H9 (cell line): ENCODE data around the gene HSF2. TPM values are rescaled to one million over a fixed set of nuclear protein-coding genes. Genes with fewer than 3 reads are reported as not detected.
A peak's percentile ranks its signal among the peaks of the same experiment; 100 is the strongest.
"Not testable (repeated sequence)": the region's sequence is repeated elsewhere in the genome, so short reads cannot be mapped to it uniquely, and the experiment has no call there.

ENCODE experiments used
- DNase-seq: peaks from one replicate; pipeline ENCODE4 v3.0.0-alpha.2; 2017
- H2AFZ ChIP-seq: one replicate; pipeline ENCODE4 v1.6.1; 2013; ENCODE audit warnings: mild to moderate bottlenecking, low read length, control low read depth, moderate library complexity
- H2AK5ac ChIP-seq: 2 replicates; pipeline ENCODE4 v1.6.1; 2013; ENCODE audit warnings: low read length, control low read depth, mixed read lengths; ENCODE audit not compliant: insufficient read length
- H2BK120ac ChIP-seq: one replicate; pipeline ENCODE4 v1.6.1; 2013; ENCODE audit warnings: low read depth, mild to moderate bottlenecking, low read length, control low read depth, inconsistent platforms; ENCODE audit not compliant: poor library complexity, severe bottlenecking
- H2BK12ac ChIP-seq: 2 replicates; pipeline ENCODE4 v1.6.1; 2013; ENCODE audit warnings: low read length, control low read depth, mixed read lengths, low read depth; ENCODE audit not compliant: insufficient read length
- H2BK15ac ChIP-seq: 2 replicates; pipeline ENCODE4 v1.6.1; 2013; ENCODE audit warnings: low read depth, low read length, control low read depth
- H2BK20ac ChIP-seq: one replicate; pipeline ENCODE4 v1.6.1; 2013; ENCODE audit warnings: low read depth, mild to moderate bottlenecking, low read length, control low read depth, inconsistent platforms; ENCODE audit not compliant: poor library complexity, severe bottlenecking
- H2BK5ac ChIP-seq: 2 replicates; pipeline ENCODE4 v1.6.1; 2013; ENCODE audit warnings: low read length, control low read depth, mixed read lengths; ENCODE audit not compliant: insufficient read length
- H3K14ac ChIP-seq: 2 replicates; pipeline ENCODE4 v1.6.1; 2013; ENCODE audit warnings: low read length, control low read depth; ENCODE audit not compliant: insufficient read depth
- H3K18ac ChIP-seq: 2 replicates; pipeline ENCODE4 v1.6.1; 2013; ENCODE audit warnings: low read depth, mild to moderate bottlenecking, mixed read lengths, low read length, control low read depth; ENCODE audit not compliant: insufficient read length
- H3K23ac ChIP-seq: 2 replicates; pipeline ENCODE4 v1.6.1; 2013; ENCODE audit warnings: low read length, control low read depth, mixed read lengths, low read depth; ENCODE audit not compliant: insufficient read length
- H3K23me2 ChIP-seq: 2 replicates; pipeline ENCODE4 v1.6.1; 2013; ENCODE audit warnings: low read depth, mild to moderate bottlenecking, mixed read lengths, low read length, control low read depth; ENCODE audit not compliant: insufficient read length, poor library complexity, severe bottlenecking
- H3K27ac ChIP-seq: 2 replicates; pipeline ENCODE4 v1.5.1; 2013; ENCODE audit warnings: low read length, control low read depth, mixed read lengths, low read depth; ENCODE audit not compliant: insufficient read length
- H3K27me3 ChIP-seq: 2 replicates; pipeline ENCODE4 v1.6.1; 2013; ENCODE audit warnings: low read length, control low read depth, inconsistent platforms; ENCODE audit not compliant: insufficient read depth
- H3K4ac ChIP-seq: 2 replicates; pipeline ENCODE4 v1.6.1; 2013; ENCODE audit warnings: low read depth, mild to moderate bottlenecking, control low read depth, inconsistent platforms, low read length, moderate library complexity
- H3K4me1 ChIP-seq: 2 replicates; pipeline ENCODE4 v1.6.1; 2013; ENCODE audit warnings: low read length, control low read depth, inconsistent platforms; ENCODE audit not compliant: insufficient read depth
- H3K4me2 ChIP-seq: 2 replicates; pipeline ENCODE4 v1.6.1; 2013; ENCODE audit warnings: low read length, control low read depth, mixed read lengths; ENCODE audit not compliant: insufficient read length, insufficient read depth
- H3K56ac ChIP-seq: 2 replicates; pipeline ENCODE4 v1.6.1; 2013; ENCODE audit warnings: low read depth, mild to moderate bottlenecking, mixed read lengths, low read length, control low read depth; ENCODE audit not compliant: insufficient read length
- H3K79me1 ChIP-seq: 2 replicates; pipeline ENCODE4 v1.6.1; 2013; ENCODE audit warnings: low read depth, mild to moderate bottlenecking, moderate library complexity, low read length, control low read depth, inconsistent platforms; ENCODE audit not compliant: insufficient read depth, poor library complexity, severe bottlenecking
- H3K79me2 ChIP-seq: 2 replicates; pipeline ENCODE4 v1.6.1; 2013; ENCODE audit warnings: low read length, control low read depth, inconsistent platforms; ENCODE audit not compliant: insufficient read depth
- H3K9ac ChIP-seq: 2 replicates; pipeline ENCODE4 v1.6.1; 2013; ENCODE audit warnings: low read length, control low read depth, mixed read lengths; ENCODE audit not compliant: insufficient read length; ENCODE audit errors: extremely low read depth
- H3K9me3 ChIP-seq: one replicate; pipeline ENCODE4 v1.6.1; 2013; ENCODE audit warnings: low read depth, low read length, inconsistent platforms; ENCODE audit not compliant: control insufficient read depth
- H3T11ph ChIP-seq: one replicate; pipeline ENCODE4 v1.6.1; 2013; ENCODE audit warnings: mild to moderate bottlenecking, low read length, control low read depth, inconsistent platforms
- H4K20me1 ChIP-seq: one replicate; pipeline ENCODE4 v1.6.1; 2013; ENCODE audit not compliant: control insufficient read depth, insufficient read length, insufficient read depth
- H4K5ac ChIP-seq: 2 replicates; pipeline ENCODE4 v1.6.1; 2013; ENCODE audit warnings: low read depth, mild to moderate bottlenecking, mixed read lengths, low read length, control low read depth; ENCODE audit not compliant: insufficient read length
- H4K8ac ChIP-seq: replicated peaks from 2 replicates; pipeline ENCODE4 v1.6.1; 2013; ENCODE audit warnings: low read length, control low read depth, mixed read lengths, low read depth; ENCODE audit not compliant: insufficient read length
- H4K91ac ChIP-seq: 2 replicates; pipeline ENCODE4 v1.6.1; 2013; ENCODE audit warnings: low read depth, mild to moderate bottlenecking, moderate library complexity, mixed read lengths, low read length, control low read depth; ENCODE audit not compliant: insufficient read length
- H3K27ac Mint-ChIP-seq, 3 experiments: 2 replicates in 2 of 3; 3 replicates in 1 of 3; pipeline ENCODE4 v1.8.0; 2020 to 2021; ENCODE audit warnings: mixed read lengths in 3 of 3, mild to moderate bottlenecking in 1 of 3, moderate library complexity in 1 of 3
- H3K27me3 Mint-ChIP-seq: 2 replicates; pipeline ENCODE4 v1.8.0; 2021; ENCODE audit warnings: low read depth, mild to moderate bottlenecking, moderate library complexity, mixed read lengths
- H3K36me3 Mint-ChIP-seq, 3 experiments: 2 replicates in 2 of 3; 3 replicates in 1 of 3; pipeline ENCODE4 v1.8.0; 2020 to 2021; ENCODE audit warnings: low read depth in 3 of 3, mixed read lengths in 3 of 3; ENCODE audit not compliant: insufficient read depth in 1 of 3
- H3K4me1 Mint-ChIP-seq, 2 experiments: 2 replicates each; pipeline ENCODE4 v1.8.0; 2020; ENCODE audit warnings: mixed read lengths in 2 of 2
- H3K4me3 Mint-ChIP-seq, 2 experiments: 2 replicates in 1 of 2; 3 replicates in 1 of 2; pipeline ENCODE4 v1.8.0; 2020 to 2021; ENCODE audit warnings: mild to moderate bottlenecking in 2 of 2, mixed read lengths in 2 of 2, moderate library complexity in 1 of 2
- H3K9me3 Mint-ChIP-seq, 2 experiments: 2 replicates in 1 of 2; 3 replicates in 1 of 2; pipeline ENCODE4 v1.8.0; 2020; ENCODE audit warnings: mild to moderate bottlenecking in 2 of 2, mixed read lengths in 2 of 2, moderate library complexity in 1 of 2
- WGBS: extraction: QIAGEN DNeasy Blood & Tissue Kit; methylation state at CpG from one replicate; pipeline ENCODE4 v1.1.7; 2013; ENCODE audit warnings: missing lambda C conversion rate, low lambda C conversion rate, mixed read lengths; ENCODE audit not compliant: insufficient read length; ENCODE audit errors: extremely low coverage; 5-methylcytosine and 5-hydroxymethylcytosine counted together
- total RNA-seq: library from RNA; stranded (reverse); gene quantifications from 2 replicates; pipeline ENCODE4 v1.2.1, GENCODE V29; 2021
- TF ChIP-seq, protein P1 (sequence below): fragments of 200-600 bp; sonication (generic); conservative IDR thresholded peaks from 3 replicates; pipeline ENCODE4 v1.8.0; 2021; ENCODE audit warnings: antibody characterized with exemption, mild to moderate bottlenecking

Gene HSF2
- total RNA-seq, 1 experiment from 2014 or later = 14.6 TPM

GRCh38 chr6:122459240-122459639 lies 59.8 kb downstream of the HSF2 start:
- no peak overlapping the region for H3K4me2 ChIP-seq
- H3K9me3 ChIP-seq = no peaks in the 10 kb centered on the region
- no peak overlapping the region for H3K9ac ChIP-seq
- no peaks in the 10 kb centered on the region for H4K20me1 ChIP-seq
- Mint-ChIP-seq H3K9me3 (no peaks in the 10 kb centered on the region), H3K36me3 (peaks cover 8 to 27% (median 14%) of the 10 kb centered on the region in 3 experiments; a peak in 6 of 7 replicates), H3K4me3 (no peak overlapping the region), H3K27ac (peak overlapping the region in 1 of 3 experiments; percentile 41; a peak in 2 of 7 replicates), H3K27me3 (no peaks in the 10 kb centered on the region), H3K4me1 (peaks cover 0 to 14% of the 10 kb centered on the region in 2 experiments; a peak in 2 of 4 replicates)
- H2BK5ac ChIP-seq = no peak overlapping the region
- no peak overlapping the region for H3K18ac ChIP-seq
- TF ChIP-seq, protein P1, sequence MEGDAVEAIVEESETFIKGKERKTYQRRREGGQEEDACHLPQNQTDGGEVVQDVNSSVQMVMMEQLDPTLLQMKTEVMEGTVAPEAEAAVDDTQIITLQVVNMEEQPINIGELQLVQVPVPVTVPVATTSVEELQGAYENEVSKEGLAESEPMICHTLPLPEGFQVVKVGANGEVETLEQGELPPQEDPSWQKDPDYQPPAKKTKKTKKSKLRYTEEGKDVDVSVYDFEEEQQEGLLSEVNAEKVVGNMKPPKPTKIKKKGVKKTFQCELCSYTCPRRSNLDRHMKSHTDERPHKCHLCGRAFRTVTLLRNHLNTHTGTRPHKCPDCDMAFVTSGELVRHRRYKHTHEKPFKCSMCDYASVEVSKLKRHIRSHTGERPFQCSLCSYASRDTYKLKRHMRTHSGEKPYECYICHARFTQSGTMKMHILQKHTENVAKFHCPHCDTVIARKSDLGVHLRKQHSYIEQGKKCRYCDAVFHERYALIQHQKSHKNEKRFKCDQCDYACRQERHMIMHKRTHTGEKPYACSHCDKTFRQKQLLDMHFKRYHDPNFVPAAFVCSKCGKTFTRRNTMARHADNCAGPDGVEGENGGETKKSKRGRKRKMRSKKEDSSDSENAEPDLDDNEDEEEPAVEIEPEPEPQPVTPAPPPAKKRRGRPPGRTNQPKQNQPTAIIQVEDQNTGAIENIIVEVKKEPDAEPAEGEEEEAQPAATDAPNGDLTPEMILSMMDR = no peak
- H2BK20ac ChIP-seq = no peak overlapping the region
- DNase-seq = no peak
- H3K4ac ChIP-seq = no peak overlapping the region
- H3K14ac ChIP-seq = no peak overlapping the region
- no peak overlapping the region for H2AK5ac ChIP-seq
- no peak overlapping the region for H4K5ac ChIP-seq
- no peak overlapping the region for H2AFZ ChIP-seq
- no peaks in the 10 kb centered on the region for H3K23me2 ChIP-seq
- H4K91ac ChIP-seq = no peak overlapping the region
- peaks cover 3% of the 10 kb centered on the region; the same call in 1 of the 2 replicates for H3K79me2 ChIP-seq
- H2BK120ac ChIP-seq = no peak overlapping the region
- no CpG with 5 or more reads among the region's 2 CpGs for WGBS
- H2BK15ac ChIP-seq = no peak overlapping the region
- no peak overlapping the region for H3K56ac ChIP-seq
- H3K4me1 ChIP-seq = no peaks in the 10 kb centered on the region
- no peak overlapping the region for H3T11ph ChIP-seq
- no peak overlapping the region for H3K23ac ChIP-seq
- H3K27me3 ChIP-seq = no peaks in the 10 kb centered on the region
- no peak overlapping the region for H3K27ac ChIP-seq
- peaks cover 4% of the 10 kb centered on the region for H3K79me1 ChIP-seq
- no peak overlapping the region for H4K8ac ChIP-seq
- H2BK12ac ChIP-seq = no peak overlapping the region

DNA sequence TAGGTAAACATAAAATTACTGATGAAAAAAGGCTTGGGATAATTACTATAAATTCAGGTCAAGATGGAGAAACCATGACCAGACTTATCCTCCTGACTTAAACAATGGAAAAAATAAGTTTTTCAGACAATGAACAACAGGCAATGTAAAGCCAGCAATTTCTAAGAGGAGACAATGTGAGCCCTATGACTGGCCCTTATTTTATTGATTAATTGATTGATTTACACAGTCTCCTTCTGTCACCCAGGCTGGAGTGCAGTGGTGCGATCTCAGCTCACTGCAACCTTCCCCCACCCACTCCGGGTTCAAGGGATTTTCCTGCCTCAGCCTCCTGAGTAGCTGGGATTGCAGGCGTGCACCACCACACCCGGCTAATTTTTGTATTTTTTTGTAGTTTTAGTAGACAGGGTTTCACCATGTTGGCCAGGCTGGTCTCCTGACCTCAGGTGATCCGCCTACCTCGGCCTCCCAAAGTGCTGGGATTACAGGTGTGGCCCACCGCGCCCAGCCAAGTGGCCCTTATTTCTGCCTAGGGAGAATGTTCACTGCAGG lies 60.5 kb downstream of the HSF2 start:
- H3K23ac ChIP-seq, H3K79me1 ChIP-seq, H3K18ac ChIP-seq, H3K9me3 ChIP-seq, H2BK5ac ChIP-seq, H2BK20ac ChIP-seq, H3K14ac ChIP-seq, H3K27ac Mint-ChIP-seq, H2AFZ ChIP-seq, H2AK5ac ChIP-seq, H3K56ac ChIP-seq, H3K9me3 Mint-ChIP-seq, H4K5ac ChIP-seq, H4K91ac ChIP-seq, H3K79me2 ChIP-seq, H3K4ac ChIP-seq, H4K20me1 ChIP-seq, H3K4me2 ChIP-seq, H3K4me3 Mint-ChIP-seq, H3K4me1 ChIP-seq, H3K23me2 ChIP-seq, H2BK120ac ChIP-seq, H2BK12ac ChIP-seq, H3K27me3 ChIP-seq, H3T11ph ChIP-seq, DNase-seq, H3K9ac ChIP-seq, H2BK15ac ChIP-seq, H3K27me3 Mint-ChIP-seq, H4K8ac ChIP-seq, H3K27ac ChIP-seq: not testable (repeated sequence)
- WGBS = no CpG with 5 or more reads among the region's 8 CpGs
- Mint-ChIP-seq H3K4me1 (peaks cover 0 to 12% of the 10 kb centered on the region in 2 experiments; a peak in 2 of 4 replicates), H3K36me3 (peaks cover 6 to 20% (median 13%) of the 10 kb centered on the region in 3 experiments; a peak in 6 of 7 replicates)
